Dermis blood vessel endothelial cell (primary cell): ENCODE measurements around the gene GPR143. TPM values are rescaled to one million over a fixed set of nuclear protein-coding genes. Genes with fewer than 3 reads are reported as not detected.
"Not testable (repeated sequence)": the region's sequence is repeated elsewhere in the genome, so short reads cannot be mapped to it uniquely, and the experiment has no call there.

ENCODE experiments used
- DNase-seq: peaks from one replicate; pipeline ENCODE4 v3.0.0; 2010
- total RNA-seq: library from RNA; depleted of rRNA; stranded (reverse); fragments of >200 nt; gene quantifications from 2 replicates; pipeline ENCODE4 v1.2.3, GENCODE V29; 2014

Gene GPR143
- total RNA-seq = 2.8 and 6.0 TPM in 2 replicates

DNA sequence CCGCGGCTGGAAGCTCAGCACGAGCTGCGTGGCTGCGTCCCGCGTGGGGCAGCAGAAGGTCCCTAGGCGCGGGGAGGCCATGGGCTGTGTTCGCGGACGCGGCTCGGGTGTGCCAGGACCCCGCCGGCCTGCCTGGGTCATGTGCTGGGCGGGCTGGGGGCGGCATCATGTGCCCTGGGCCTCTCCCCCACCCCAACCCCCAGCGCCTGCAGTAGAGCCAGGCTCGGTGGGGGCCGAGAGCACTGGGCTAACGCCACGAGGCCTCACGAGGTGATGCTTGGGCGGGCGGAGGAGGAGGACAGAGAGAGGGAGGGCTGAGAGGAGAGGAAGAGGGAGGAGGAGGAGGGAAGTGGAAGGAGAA, at the start of gene GPR143:
GPR143 (minus strand) TSS at position 111 of the 361 bp plus-strand sequence; CDS start at position 81, 30 bp downstream.
- DNase-seq = no peak

DNA sequence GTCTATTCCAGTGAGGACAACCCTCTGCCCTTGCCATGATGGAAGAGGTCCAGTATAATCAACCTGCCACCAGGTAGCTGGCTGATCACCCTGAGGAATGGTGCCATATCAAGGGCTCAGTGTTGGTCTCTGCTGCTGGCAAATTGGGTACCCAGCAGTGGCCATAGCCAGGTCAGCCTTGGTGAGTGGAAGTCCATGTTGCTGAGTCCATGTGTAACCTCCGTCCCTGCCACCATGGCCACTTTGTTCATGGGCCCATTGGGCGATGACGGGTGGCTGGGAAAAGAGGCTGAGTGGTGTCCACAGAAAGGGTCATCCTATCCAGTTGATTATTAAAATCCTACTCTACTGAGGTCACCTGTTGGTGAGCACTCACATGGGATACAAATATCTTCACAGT, 45.4 kb upstream of the GPR143 start:
- DNase-seq = not testable (repeated sequence)

DNA sequence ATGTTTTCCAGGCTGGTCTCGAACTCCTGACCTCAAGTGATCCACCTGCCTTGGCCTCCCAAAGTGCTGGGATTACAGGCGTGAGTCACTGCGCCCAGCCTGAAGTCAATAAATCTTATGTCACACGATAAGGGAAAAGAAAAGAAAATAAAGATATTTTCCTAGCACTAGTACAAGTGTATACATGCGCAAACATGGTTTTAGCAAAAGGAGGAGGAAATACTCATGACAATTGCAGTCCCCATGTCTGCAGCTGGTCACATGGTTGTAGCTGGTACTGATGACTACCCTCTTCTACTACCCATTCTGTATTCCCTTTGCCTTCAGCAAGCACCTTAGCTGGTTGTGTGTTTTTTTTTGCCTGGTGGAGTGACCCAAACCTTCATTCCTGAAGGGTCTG, 44.2 kb upstream of the GPR143 start:
- not testable (repeated sequence) for DNase-seq

DNA sequence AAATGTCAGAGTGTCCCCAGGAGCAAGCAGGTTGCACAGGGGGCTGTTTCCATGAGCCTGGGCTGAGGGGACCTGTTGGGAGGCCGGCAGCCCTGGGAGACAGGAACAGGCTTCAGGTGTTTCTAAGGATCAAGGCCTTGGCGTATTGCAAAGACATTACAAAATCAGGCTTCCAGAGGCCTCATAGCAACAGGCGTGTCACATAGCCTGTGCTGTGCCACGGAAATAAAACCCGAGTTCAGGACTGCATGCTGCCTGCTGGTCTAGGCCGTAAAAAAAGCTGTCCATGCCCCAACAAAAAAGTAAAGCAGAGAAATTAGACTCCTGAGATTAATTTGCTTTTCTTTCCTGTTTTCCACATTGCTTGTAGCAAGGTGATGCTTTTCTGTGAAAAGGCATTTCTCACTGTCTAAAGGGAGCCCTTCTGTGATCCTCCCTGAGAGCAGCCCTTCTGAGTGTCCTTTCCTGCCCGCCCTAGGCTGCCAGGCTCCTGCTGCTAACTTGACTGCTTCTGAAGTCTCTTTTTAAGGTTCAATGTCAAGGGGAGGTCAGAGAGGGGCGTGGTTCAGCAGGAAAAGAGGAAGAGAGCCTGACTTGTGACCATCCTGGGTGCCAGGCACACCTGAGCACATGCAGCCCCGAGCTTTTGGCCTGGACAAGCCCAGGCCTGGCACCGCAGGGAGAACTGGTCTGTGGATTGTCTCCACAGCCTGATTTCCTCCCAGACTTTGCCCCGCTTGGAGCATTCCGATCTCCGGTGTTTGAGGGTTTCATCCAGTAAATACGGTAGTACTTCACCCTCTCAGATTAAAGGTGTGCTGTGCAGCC, 41.9 kb upstream of the GPR143 start:
- no peak for DNase-seq

DNA sequence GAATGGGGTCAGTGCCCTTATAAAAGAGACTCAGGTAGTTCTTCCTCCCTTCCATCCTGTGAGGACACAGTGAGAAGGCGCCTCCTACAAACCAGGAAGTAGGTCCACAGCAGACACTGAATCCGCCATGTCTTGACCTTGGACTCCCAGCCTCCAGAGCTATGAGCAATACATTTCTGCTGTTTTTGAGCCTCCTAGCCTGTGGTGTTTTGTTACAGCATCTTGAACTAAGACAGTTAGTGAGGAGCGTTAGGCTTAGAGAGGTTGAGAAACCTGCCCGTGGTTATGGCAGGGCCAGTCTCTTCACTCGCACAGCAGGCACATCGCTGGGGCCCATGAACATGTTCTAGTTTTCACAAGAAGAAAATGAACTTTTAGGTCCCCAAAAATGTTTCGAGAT, 40.3 kb upstream of the GPR143 start:
- no peak for DNase-seq

DNA sequence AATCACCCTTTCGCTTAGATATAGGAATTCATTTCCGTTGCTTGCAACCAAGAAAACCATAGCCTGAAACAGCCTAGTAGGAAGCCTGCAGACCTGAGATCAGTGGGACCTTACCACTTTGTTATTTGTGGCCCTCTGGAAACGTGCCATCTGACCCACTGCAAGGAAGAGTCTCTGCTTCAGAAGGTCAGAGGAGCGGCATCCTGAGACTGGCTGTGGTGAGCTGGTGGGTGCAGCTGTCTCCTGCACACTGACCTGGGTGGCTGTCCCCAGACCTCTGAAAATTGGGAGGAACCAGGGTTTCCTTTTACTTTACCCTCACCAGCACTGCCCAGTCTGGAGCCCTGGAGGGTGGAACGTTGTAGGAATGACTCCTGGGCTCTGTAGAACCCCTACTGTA, 38.8 kb upstream of the GPR143 start:
- DNase-seq = no peak

DNA sequence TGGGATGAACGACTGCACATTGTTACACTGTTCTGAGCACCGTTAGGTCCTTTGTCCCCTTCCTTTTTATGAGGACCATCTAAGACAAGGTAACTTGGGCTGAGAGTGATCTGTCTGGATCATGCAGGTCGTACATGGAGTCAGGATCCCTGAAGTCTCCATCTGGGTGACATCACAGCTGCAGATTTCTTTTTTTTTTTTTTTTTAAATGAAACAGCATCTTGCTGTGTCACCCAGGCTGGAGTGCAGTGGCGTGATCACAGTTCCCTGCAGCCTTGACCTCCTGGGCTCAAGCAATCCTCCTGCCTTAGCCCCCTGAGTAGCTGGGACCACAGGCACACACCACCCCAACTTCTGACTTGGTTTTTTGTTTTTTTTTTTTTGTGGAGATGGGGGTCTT, 37.1 kb upstream of the GPR143 start:
- DNase-seq = no peak

DNA sequence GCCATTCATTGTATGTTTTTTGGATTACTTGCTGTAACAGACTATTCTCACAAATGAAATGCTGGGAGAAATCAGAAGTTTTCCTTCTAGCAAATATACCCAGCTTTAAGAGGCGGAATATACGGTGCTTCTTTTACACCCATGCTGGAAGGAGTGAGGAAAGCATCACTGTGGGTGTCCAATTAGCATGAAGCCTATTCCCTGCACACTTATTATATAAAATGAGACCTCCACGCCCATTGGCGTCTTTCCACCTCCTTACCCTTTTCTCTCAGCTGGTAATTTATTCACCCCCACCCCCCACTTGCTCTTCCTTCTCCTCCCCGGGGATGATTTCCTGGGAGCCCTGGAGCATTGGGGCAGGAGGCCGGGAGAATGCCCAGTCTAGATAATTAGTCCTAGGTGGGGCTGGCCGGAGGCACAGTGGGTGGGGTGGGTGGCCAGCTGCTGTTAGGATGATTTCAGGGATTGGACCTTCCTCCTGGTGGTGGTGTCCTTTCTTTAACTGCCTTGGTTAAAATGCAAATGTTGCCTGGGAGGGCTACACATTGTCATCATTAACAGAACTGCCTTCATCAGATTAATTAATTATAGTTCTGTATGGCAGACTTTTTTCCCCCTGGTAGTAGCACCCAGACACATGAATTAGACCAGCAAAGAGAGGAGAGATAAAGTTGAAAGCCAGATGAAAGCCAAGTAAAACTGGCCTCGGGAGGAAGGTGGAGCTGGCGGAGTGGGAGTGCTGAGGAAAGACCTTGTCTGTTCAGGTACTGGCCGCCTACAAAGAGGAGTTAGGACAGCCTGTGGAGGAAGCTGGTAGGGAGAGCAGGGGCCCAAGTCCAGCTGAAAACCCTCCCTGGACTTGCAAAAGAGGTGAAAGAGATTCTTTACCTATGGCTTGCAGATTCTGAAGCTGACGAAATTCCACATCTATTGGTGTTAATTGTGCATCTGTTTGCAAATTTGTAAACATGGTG, 32.0 kb upstream of the GPR143 start:
- DNase-seq = no peak

DNA sequence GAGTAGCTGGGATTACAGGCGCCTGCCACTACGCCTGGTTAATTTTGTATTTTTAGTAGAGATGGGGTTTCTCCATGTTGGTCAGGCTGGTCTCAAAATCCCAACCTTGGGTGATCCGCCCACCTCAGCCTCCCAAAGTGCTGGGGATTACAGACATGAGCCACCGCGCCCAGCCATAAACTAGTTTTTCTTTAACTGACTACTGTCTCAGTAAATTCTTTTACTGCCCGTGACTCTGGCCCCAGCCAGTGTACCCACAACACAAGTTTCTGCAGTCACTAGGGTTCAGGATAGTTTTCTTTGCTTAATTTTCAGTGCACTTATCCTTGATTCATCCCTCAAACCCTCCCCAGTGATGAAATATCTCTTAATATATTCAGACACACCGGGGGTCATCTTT, 28.8 kb upstream of the GPR143 start:
- DNase-seq = no peak

DNA sequence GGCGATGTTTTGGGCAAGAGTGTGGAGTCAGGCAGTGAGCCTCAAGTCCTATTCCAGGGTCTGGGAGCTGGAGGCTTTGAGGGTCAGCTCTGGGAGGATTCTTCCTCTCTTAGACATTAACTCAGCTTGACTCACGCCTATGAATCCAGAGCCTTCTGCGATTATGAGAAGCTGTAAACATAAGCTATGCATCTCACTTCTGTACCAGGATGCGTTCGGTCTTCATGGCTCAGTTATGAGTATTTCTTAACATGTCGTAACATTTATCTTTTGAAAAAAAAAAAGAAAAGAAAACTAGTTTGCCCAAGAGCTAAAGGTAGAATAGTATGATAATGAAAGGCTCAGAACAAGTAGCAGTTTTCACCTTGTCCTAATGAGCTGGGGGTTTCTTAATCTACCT, 25.2 kb upstream of the GPR143 start:
- no peak for DNase-seq

DNA sequence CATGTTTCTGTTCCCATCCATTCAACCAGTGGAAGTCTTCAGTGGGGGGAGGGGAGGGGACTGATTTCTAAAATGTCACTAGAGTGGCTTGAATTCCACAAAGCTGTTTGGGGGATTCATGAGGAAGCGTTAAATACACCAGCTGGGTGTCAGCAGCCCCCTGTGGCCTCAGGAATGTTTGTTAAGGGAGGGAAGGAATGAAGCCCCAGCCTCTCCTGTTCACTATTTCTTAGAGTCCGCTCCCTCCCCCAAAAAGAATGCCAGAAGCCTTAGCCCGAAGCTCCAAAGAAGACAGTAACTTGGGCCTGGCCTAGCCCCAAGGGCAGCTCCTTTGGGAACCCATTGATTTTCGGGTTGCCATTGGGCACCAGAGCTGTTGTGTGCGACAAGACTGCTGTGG, 23.9 kb upstream of the GPR143 start:
- DNase-seq = no peak

DNA sequence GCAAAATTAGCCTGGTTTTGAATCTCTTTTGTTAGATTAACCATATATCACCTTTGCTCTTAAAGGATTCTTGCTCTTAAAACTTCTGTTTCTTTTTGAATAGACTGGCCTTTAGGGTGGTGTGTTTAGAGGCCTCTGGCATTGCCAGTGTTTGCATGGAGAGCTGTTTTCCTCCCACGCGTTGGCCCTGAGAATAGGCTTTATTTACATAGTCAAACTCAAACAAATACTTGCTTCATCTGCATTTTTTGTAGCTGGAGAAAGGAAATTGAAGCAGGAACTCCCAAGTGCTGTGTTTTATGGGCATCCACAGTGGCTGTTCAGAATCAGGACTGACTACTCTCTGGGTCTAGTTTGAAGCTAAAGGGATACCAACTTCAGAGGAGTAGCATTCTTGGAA, 23.3 kb upstream of the GPR143 start:
- peak; percentile 59 for DNase-seq

DNA sequence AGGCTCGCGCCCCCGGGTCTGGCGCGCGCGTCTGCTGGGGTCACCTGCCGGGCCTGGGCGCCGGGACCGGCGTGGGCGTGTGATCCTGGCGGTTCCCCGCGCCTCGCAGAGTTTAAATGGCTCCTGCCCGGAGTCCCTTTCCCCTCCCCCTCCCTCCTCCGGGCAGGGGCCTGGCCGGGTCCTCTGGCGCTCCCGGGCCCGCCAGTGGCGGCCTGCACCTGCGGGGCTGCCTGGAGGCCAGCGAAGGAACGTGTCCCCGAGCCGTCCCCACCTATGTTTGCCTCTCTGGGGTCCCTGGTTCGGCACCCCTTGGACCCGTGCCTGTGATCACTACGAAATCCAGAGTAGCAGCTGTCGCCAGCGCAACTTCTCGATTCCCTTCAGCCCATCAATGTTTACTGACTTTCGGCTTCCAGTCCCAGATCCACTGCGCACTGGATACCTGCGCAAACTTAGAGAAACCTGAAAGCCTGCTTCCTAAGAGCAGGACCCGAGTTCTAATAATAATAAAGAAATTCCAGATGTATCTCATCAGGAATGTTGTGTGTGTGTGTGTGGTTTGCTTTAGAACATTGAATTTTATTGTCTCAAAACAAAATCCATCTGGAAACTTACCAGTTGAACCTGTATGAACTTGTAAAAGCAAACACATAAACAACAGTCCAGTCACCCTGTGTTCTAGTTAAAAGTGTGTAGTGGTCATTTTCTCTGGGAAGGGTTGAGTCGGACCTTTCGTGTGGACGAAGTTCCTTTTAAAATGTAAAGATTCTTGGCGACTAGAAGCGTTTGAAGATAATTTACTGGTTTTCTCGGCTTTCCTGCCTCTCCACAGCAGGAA, 21.4 kb upstream of the GPR143 start:
- peak; percentile 29 for DNase-seq

DNA sequence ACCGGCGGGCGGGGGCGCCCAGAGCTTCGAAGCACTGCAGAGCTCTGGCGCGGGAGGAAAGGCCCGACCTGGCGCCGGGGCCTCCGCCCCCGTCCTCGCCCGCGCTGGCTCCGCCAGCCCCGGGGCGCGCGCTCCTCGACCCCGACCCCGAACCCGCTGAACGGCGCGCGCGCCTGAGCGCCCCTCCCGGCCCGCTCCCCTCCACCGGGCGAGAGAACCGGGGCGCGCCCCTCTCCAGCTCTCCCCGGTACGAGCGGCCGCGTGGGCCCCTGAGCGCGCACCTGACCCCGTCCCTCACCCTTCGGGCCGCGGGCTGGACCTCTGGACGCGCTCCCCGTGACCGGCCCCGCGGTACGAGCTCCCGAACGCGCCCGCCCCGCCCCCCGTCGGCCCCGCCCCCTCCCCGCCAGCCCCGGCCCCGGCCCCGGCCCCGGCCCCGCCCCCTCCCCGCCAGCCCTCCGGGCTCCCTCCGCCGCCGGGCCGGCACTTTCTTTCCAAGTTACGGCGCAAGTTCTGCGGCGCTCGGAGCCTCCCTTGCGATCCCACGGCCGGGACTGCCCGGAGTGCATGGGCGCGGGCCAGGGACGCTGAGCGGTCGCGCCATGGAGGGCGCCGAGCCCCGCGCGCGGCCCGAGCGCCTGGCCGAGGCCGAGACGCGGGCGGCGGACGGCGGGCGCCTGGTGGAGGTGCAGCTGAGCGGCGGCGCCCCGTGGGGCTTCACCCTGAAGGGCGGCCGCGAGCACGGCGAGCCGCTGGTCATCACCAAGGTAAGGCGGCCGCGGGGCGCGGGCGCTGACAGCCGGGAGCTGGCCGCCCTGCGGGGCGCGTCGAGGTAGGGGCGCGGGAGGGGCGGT, 20.5 kb upstream of the GPR143 start, which contains the start of gene SHROOM2:
SHROOM2 (plus strand) TSS at position 486 of the 854 bp plus-strand sequence; CDS start at position 603, 117 bp downstream.
- DNase-seq = peak; percentile 40

DNA sequence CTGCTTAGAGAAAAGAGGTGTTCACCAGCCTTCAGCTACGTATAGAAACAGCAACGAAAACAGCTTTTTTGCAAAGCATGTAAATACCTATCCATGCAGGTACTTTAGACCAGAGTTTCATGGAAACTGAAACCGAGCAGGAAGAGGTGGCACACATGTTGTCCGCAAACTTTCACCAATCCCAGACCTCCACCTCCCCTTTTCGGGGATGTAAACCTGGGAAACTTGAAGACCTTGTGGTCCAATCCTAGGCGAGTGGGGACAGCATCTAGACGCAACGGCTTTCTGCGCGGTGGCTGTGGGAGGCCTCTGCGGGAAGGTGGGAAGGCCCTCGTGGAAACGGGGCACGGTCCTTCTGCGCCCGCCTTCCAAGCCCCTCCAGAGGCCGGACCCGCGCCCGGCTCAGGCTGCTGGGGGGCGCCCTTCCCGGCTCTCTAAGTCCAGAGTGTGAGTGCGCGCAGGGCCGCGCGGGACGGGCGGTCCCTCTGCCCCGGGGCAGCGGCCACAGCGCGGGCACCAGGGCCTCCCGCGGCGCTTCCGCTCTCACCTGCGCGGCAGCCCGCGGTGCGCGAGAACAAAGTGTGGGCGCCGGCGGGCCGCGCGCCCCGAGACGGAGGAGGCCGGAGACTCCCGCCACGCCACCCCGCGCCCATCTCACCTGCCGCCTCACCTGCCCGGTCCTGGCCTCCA, 19.8 kb upstream of the GPR143 start:
- DNase-seq = no peak

DNA sequence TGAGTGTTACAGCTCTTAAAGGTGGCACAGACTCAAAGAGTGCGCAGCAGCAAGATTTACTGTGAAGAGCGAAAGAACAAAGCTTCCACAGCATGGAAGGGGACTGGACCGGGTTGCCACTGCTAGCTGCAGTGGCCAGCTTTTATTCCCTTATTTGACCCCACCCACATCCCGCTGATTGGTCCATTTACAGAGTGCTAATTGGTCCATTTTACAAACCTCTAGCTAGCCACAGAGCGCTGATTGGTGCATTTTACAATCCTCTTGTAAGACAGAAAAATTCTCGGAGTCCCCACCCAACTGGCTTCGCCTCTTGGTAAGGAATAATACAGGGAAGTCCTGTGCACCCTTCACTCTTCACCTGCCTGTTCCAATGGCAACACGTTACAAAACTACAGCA, 18.7 kb upstream of the GPR143 start:
- no peak for DNase-seq

DNA sequence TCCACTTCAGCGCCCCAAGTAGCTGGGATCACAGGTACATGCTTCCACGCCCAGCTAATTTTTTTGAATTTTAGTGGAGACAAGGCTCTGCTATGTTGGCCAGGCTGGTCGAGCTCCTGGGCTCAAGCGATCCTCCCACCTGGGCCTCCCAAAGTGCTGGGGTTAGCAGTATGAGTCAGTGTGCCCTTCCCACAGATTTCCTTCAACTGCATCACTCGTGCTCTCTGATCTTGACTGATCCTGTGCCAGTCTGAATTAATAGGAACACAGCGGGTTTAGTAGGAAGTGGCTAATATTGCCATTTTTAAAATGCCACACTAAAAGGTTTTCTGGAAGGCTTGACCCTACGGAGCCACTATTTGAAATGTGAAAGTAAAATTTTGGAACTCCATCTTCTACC, 16.3 kb upstream of the GPR143 start:
- peak; percentile 19 for DNase-seq

DNA sequence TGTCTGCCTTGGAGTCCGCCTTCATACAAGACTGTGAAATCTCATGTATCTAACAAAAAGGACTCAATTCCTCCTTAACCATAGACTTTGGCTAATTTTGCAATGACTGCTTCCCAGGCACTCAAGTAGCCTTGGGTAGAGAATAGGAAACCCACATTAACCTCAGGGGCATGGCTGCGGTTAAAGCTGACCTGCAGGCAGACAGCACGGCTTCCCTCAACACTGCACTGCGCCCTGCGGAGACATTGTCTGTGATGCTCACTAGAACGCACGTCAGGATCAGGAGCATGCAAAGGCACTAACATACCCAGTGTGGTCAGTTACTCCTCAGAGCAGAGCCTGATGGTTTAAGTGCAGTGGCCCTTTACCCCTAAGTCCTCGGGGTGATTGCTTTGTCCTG, 10.3 kb upstream of the GPR143 start:
- no peak for DNase-seq

DNA sequence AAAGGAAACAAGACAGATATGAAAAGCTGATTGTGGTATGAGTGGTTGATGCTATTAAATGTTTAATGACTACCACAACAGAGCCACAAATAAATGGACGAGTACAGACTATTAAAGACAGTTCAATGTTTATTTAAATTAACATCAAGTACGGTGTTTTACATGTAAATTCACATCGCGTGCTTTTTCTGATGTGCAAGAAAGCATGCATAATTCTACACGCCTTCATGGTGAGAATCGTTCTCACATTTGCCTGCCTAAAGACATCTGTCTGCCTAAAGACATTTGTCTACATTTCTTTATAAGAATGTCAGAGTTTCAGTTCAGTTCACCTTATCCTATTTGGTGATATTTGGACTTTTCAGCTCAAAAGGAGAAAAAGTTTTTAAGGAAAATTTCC, 7.3 kb upstream of the GPR143 start:
- DNase-seq = no peak

DNA sequence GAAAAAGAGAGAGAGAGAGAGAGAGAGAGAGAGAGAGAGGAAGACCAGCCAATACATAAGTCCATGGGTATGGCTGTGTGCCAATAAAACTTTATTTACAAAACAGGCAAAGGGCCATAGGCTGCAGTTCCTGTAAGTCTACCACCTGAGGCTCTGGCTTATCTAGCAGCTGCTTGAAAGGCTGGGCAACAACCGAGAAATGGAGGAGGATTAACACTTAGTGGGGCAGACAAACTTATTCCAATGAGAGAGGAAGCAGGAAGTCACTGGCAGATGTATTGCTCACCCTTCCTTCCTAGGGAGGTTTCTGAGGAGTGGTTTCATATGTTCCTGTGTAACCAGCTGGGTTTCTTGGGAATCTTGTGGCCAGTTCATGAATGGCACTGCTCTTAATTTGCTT, 4.7 kb upstream of the GPR143 start:
- peak; percentile 67 for DNase-seq

DNA sequence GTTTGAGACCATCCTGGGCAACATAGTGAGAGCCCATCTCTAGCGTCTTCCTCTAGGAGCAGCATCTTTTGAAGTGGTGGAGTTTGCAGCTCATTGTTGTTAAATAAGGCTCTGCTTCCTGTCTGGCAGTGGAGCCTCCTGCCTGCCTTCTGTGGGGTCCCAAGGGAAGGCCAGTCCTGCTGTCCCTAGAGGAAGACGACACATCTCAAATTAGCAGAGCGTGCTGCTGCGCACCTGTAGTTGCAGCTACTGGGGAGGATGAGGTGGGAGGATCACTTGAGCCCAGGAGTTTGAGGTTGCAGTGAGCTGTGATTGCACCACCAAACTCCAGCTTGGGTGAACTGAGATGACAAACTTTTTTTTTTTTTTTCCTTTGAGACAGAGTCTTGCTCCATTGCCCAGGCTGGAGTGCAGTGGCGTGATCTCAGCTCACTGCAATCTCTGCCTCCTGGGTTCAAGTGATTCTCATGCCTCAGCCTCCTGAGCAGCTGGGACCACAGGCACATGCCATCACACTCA, 2.7 kb upstream of the GPR143 start:
- DNase-seq = not testable (repeated sequence)
